IMR-90 (cell line): Measurements from ENCODE around the gene SLC29A2. TPM values are rescaled to one million over a fixed set of nuclear protein-coding genes. Genes with fewer than 3 reads are reported as not detected.

Source experiments
- ATAC-seq: fragments of 200-7000 bp; cut with Tn5 transposase; 2 replicates; pipeline ENCODE4 v1.9.1; 2020; ENCODE audit warnings: low read depth, mild to moderate bottlenecking, moderate library complexity
- BruUV-seq: library from RNA; stranded (reverse); fragments of 400-500 nt; replicated peaks from 2 replicates; lab custom pipeline; 2021; lab: Mats Ljungman, UMichigan
- CTCF ChIA-PET: fragments of 300-600 bp; formaldehyde crosslinking; extraction: SDS; loops from one replicate; lab custom pipeline; 2021; ENCODE audit warnings: antibody characterized with exemption; lab: Yijun Ruan, JAX
- POLR2A ChIA-PET: fragments of 300-600 bp; sonication (Branson Sonifier 250); formaldehyde crosslinking; loops from one replicate; lab custom pipeline; 2022; ENCODE audit warnings: antibody characterized with exemption; ENCODE audit not compliant: unreplicated experiment; lab: Charles Lee
- DNase-seq: peaks from one replicate; pipeline ENCODE4 v3.0.0; 2013
- H2AFZ ChIP-seq: replicated peaks from 2 replicates; pipeline ENCODE3; 2013; ENCODE audit warnings: low read length, mild to moderate bottlenecking; ENCODE audit not compliant: poor library complexity
- H2AK5ac ChIP-seq: 2 replicates; pipeline ENCODE4 v1.6.1; 2013; ENCODE audit warnings: low read depth, low read length, inconsistent platforms
- H2AK9ac ChIP-seq: replicated peaks from 2 replicates; pipeline ENCODE3; 2013; ENCODE audit warnings: mild to moderate bottlenecking, low read depth, low read length, moderate library complexity; ENCODE audit not compliant: poor library complexity
- H2BK120ac ChIP-seq: 2 replicates; pipeline ENCODE4 v1.6.1; 2013; ENCODE audit warnings: low read depth, low read length, inconsistent platforms
- H2BK15ac ChIP-seq: 3 replicates; pipeline ENCODE4 v1.6.1; 2013; ENCODE audit warnings: low read depth, low read length, inconsistent platforms
- H2BK20ac ChIP-seq: 2 replicates; pipeline ENCODE4 v1.6.1; 2013; ENCODE audit warnings: low read depth, mild to moderate bottlenecking, inconsistent platforms, low read length, moderate library complexity
- H2BK5ac ChIP-seq: 2 replicates; pipeline ENCODE4 v1.6.1; 2013; ENCODE audit warnings: mild to moderate bottlenecking, low read depth, low read length, inconsistent platforms; ENCODE audit not compliant: poor library complexity, severe bottlenecking
- H3K14ac ChIP-seq: replicated peaks from 2 replicates; pipeline ENCODE4 v1.6.1; 2013; ENCODE audit warnings: low read depth, low read length, inconsistent platforms
- H3K18ac ChIP-seq: 2 replicates; pipeline ENCODE4 v1.6.1; 2013; ENCODE audit warnings: low read depth, low read length, control low read depth
- H3K23ac ChIP-seq: 2 replicates; pipeline ENCODE4 v1.6.1; 2013; ENCODE audit warnings: low read depth, low read length, inconsistent platforms
- H3K27ac ChIP-seq: 2 replicates; pipeline ENCODE4 v1.5.1; 2013; ENCODE audit warnings: mild to moderate bottlenecking, control low read depth, low read length; ENCODE audit not compliant: insufficient read depth
- H3K27me3 ChIP-seq: 2 replicates; pipeline ENCODE4 v1.6.1; 2013; ENCODE audit warnings: low read length; ENCODE audit not compliant: control insufficient read depth, insufficient read depth
- H3K36me3 ChIP-seq: 2 replicates; pipeline ENCODE4 v1.6.1; 2013; ENCODE audit warnings: low read length, mixed read lengths; ENCODE audit not compliant: control insufficient read depth, insufficient read depth
- H3K4ac ChIP-seq: 2 replicates; pipeline ENCODE4 v1.6.1; 2013; ENCODE audit warnings: low read depth, low read length, inconsistent platforms
- H3K4me1 ChIP-seq: 2 replicates; pipeline ENCODE4 v1.6.1; 2013; ENCODE audit warnings: low read length, mixed read lengths; ENCODE audit not compliant: control insufficient read depth, insufficient read depth
- H3K4me2 ChIP-seq: 2 replicates; pipeline ENCODE4 v1.6.1; 2013; ENCODE audit warnings: low read depth, mild to moderate bottlenecking, control low read depth, low read length, moderate library complexity
- H3K4me3 ChIP-seq: 2 replicates; pipeline ENCODE4 v1.5.1; 2013; ENCODE audit warnings: low read depth, mild to moderate bottlenecking, control low read depth, low read length, moderate library complexity; ENCODE audit not compliant: insufficient read depth
- H3K56ac ChIP-seq: 2 replicates; pipeline ENCODE4 v1.6.1; 2013; ENCODE audit warnings: low read length, inconsistent platforms; ENCODE audit not compliant: insufficient read depth; ENCODE audit errors: extremely low read depth
- H3K79me1 ChIP-seq, 2 experiments: 2 replicates each; pipeline ENCODE4 v1.6.1; 2013; ENCODE audit warnings: low read length in 2 of 2, inconsistent platforms in 1 of 2, low read depth in 1 of 2
- H3K9ac ChIP-seq: 2 replicates; pipeline ENCODE4 v1.6.1; 2013; ENCODE audit warnings: low read depth, low read length, control low read depth
- H3K9me1 ChIP-seq: 2 replicates; pipeline ENCODE4 v1.6.1; 2013; ENCODE audit warnings: low read length, inconsistent platforms; ENCODE audit not compliant: insufficient read depth
- H3K9me3 ChIP-seq: 2 replicates; pipeline ENCODE4 v1.6.1; 2013; ENCODE audit warnings: low read length; ENCODE audit not compliant: control insufficient read depth, insufficient read depth
- H4K20me1 ChIP-seq: 2 replicates; pipeline ENCODE4 v1.6.1; 2013; ENCODE audit warnings: low read length, inconsistent platforms; ENCODE audit not compliant: insufficient read depth
- H4K5ac ChIP-seq: 2 replicates; pipeline ENCODE4 v1.6.1; 2013; ENCODE audit warnings: mild to moderate bottlenecking, low read depth, low read length, control low read depth
- H4K8ac ChIP-seq, 2 experiments: 2 replicates each; pipeline ENCODE4 v1.6.1; 2013; ENCODE audit warnings: low read depth in 2 of 2, low read length in 2 of 2, control low read depth in 1 of 2, inconsistent platforms in 1 of 2
- H4K91ac ChIP-seq: 2 replicates; pipeline ENCODE4 v1.6.1; 2013; ENCODE audit warnings: low read depth, low read length, inconsistent platforms; ENCODE audit not compliant: insufficient read depth
- MAFK ChIP-seq: IDR thresholded peaks from 2 replicates; pipeline ENCODE4 v1.6.1; 2012; ENCODE audit warnings: low read depth, low read length, improper control_type of control experiment
- POLR2A ChIP-seq: IDR thresholded peaks from 2 replicates; pipeline ENCODE4 v1.6.1; 2012; ENCODE audit warnings: mild to moderate bottlenecking, low read depth, low read length
- WGBS, 2 experiments: methylation state at CpG; one replicate each; pipeline versions ENCODE4 v1.1.5 to v1.1.7; 2013; ENCODE audit warnings: missing lambda C conversion rate in 2 of 2; ENCODE audit not compliant: insufficient read length in 1 of 2; ENCODE audit errors: extremely low coverage in 2 of 2; 5-methylcytosine and 5-hydroxymethylcytosine counted together
- dilution Hi-C: fragments of 300-500 bp; cut with HindIII; formaldehyde crosslinking; loops from one replicate; pipeline ENCODE4 v1.14.3; 2018; ENCODE audit warnings: low sequenced_read_pairs; ENCODE audit not compliant: unreplicated experiment
- in situ Hi-C: fragments of 300-500 bp; cut with MboI; formaldehyde crosslinking; loops from 3 replicates; pipeline ENCODE4 v1.14.3; 2019; ENCODE audit warnings: low sequenced_read_pairs, inconsistent platforms, mixed read lengths
- intact Hi-C: fragments of 100-400 bp; cut with micrococcal nuclease; formaldehyde crosslinking; loops from 2 replicates; pipeline ENCODE4 v1.10.0; 2022
- polyA plus RNA-seq, 3 experiments: library from polyadenylated mRNA; depleted of rRNA; stranded (reverse); fragments of >200 nt; gene quantifications; 2 replicates each; pipeline ENCODE4 v1.2.3, GENCODE V29; 2012; ENCODE audit warnings: low replicate concordance in 1 of 3
- total RNA-seq: library from RNA; depleted of rRNA; stranded (reverse); fragments of >200 nt; gene quantifications from 2 replicates; pipeline ENCODE4 v1.2.3, GENCODE V29; 2012

SLC29A2 gene
- total and polyA plus RNA-seq, 2 of the 4 experiments (the other 2 are of a cell fraction), result under 0.01 to 1.2 TPM

DNA sequence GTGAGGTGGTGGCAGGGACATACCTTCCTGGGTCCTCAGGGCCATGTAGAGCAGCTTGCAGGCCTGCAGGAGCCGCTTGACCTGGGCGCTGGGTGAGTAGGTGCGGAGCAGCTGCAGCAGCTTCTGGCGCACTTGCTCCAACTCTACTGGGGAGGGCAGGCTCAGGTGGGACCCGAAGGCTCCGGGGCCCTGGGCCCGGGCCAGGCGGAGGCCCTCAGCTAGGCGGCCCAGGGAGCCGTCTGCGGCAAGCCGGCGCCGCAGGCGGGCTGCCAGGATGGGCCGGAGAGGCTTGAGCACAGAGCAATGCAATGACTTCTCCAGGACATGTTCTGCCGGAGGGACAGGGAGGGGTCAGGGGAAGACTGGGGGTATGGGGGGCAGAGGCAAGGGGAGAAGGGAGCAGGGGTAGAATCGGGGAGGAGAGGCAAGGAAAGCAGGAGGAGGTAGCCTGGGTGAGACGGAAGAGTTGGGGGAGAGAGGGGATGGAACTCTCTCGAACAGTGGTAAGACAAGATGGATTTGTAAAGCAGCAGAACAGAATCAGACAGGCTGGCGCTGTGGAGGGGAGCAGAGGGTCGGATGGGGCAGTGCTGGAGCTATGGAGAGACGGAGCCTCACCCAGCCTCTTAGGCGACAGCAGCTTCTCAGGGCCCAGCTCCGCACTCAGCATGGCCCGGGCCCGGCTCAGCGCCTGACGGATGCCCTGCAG is 37.5 kb downstream of the SLC29A2 start:
- Histone ChIP-seq H4K5ac (no peak overlapping the region), H2AK9ac (no peak overlapping the region), H4K8ac (no peak overlapping the region), H3K36me3 (peaks cover 22% of the 10 kb centered on the region), H3K4me2 (no peak overlapping the region), H4K91ac (no peak overlapping the region), H3K18ac (no peak overlapping the region), H3K27me3 (no peaks in the 10 kb centered on the region), H4K20me1 (peaks cover 21% of the 10 kb centered on the region), H3K23ac (peak overlapping the region; percentile 62; the same call in 1 of the 2 replicates), H2AK5ac (no peak overlapping the region), H3K4me1 (peaks cover 23% of the 10 kb centered on the region), H2BK5ac (no peak overlapping the region), H2BK15ac (no peak overlapping the region), H3K56ac (no peak overlapping the region), H2BK20ac (no peak overlapping the region), H3K4ac (0 out of 2 replicates have a peak overlapping the region, but pooled peaks have one; percentile 24), H3K9me1 (no peaks in the 10 kb centered on the region), H3K9ac (no peak overlapping the region; the same call in 1 of the 2 replicates), H2BK120ac (no peak overlapping the region), H3K9me3 (no peaks in the 10 kb centered on the region), H3K79me1 (peaks cover 5 to 41% of the 10 kb centered on the region in 2 experiments; a peak in 3 of 4 replicates), H3K14ac (no peak overlapping the region), H2AFZ (no peak overlapping the region), H3K4me3 (no peak overlapping the region), H3K27ac (no peak overlapping the region)
- no peak for TF ChIP-seq MAFK
- TF ChIP-seq POLR2A, result 0 out of 2 replicates have a peak, but pooled peaks have one; percentile 20
- ChIA-PET CTCF (interaction anchor here (1.2 kb wide), 1 partner anchor 21 kb away, joined by 4 read pairs; no protein-coding TSS in a partner anchor), POLR2A (interaction anchor here (1.2 kb wide), 1 partner anchor 17 kb away, joined by 6 read pairs; the partner anchor contains the start of gene CD248)
- ATAC-seq (no peak), DNase-seq (no peak)
- no TSS peak for BruUV-seq
- dilution Hi-C loops, result no loop called here
- 85% methylated on average over 18 of the region's 29 CpGs; no CpG with 5 or more reads in 1 of the 2 experiments for WGBS, 2 experiments
- intact Hi-C loops, result no loop called here
- in situ Hi-C loops, result no loop called here
